Measurements from ENCODE around the gene EVC. TPM values are rescaled to one million over a fixed set of nuclear protein-coding genes. Genes with fewer than 3 reads are reported as not detected.
"Not testable (repeated sequence)": the region's sequence is repeated elsewhere in the genome, so short reads cannot be mapped to it uniquely, and the experiment has no call there.

Gene EVC
- total RNA-seq, 1 experiment from 2014 or later = 13.8 TPM

DNA sequence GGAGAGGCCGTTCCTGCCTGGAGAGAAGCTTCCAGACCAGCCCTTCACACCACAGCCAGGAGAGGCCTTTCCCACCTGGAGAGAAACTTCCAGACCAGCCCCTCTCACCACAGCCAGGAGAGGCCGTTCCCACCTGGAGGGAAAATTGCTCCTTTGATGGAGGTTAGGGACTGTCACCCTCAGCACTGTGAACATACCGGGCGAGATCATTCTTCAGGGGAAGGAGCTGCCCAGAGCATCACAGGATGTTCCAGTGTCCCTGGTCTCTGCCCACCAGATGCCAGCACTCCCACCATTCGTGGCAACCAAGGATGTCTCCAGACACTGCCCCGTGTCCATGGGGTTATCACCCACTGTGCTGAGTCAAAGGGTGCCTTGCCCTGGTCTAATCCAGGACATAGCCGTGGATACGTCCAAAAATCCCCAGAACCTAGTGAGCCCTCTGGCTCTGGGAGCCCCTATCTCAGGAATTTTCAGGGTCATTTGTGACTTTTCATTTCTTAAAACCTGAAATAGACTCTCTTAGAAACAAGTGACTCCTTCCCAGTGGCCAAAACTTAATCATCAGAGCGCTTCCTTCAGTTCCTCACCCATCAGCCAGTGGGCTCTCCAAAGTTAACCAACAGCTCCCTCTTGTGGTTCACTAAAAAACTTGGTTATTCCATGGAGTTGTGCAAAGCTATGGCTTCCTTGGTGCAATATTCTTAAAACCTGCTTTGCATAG lies 101.7 kb downstream of the EVC start:
- DNase-seq (ENCODE audit: low read depth) = peak; percentile 64

DNA sequence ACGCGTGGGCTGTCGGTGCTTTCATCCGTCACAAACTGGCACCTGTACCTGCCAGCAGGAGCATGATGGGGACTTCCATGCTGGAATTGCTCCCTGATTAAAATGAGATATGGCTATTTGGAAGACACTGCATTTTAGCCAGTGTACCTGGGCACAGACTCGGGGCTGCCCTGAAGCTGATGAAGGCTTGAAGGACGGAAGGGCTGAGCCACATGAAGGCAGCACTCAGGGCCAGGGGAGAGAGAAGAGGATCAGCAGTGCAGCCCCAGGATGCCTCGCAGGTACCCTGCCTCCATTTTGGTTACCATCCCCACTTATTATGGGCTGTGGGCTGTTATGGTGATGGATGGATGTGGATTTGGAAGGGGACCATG lies 102.9 kb downstream of the EVC start:
- DNase-seq (ENCODE audit: low read depth) = no peak

DNA sequence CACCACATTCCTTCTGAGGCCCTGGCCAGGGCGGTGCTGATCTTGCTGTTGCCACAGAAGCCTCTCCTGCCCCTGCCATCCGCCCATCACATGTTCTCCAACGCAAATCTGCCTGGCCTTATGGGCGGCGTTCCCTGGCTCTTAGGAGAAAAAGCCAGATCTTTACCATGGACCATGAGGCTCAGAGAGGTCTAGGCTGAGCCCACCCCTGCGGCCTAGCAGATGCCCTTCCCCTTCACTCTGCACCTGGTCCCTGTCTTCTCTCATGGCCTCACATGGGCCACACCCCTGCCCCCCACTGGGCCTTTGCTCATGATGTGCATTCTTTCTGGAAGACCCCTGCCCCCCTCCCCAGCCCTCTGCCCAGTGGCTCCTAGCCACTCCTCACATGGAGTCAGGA lies 103.4 kb downstream of the EVC start:
- DNase-seq (ENCODE audit: low read depth) = no peak

DNA sequence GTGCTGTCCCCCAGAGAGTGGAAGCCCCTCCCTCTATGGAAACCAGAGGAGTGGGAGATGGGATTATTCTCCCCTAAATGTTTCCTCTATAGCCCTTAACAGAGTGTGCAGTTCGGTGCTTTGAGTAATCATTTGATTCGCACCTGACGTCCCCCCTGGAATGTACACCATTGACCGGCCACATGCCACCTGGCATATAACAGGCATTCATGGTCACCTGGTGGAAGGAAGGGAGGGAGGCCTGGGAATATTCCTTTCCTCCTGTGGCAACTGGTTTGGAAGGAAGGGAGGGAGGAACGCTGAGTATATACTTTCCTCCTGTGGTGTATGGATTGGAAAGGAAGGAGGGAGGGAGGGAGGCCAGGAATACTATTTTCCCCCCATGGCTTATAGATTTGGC lies 104.6 kb downstream of the EVC start:
- DNase-seq (ENCODE audit: low read depth) = no peak

DNA sequence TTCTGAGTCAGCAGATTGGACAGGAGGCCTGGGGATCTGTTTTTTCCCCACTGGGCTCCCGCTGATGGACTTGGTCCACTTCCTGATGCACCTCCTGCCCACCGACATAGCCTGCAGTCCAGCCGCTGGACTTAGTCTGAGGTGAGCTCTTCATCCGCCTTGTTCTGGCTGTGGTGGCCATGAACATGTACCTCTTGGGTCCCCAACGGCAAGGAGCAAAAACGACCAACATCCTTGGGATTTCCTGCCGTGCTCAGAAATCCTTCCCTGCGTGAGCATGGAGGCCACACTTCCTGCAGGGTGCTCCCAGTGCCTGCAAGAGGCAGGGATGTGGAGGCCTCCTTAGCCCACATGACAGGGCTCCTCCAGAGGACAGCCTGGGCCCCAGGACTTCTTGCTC lies 105.1 kb downstream of the EVC start:
- DNase-seq (ENCODE audit: low read depth) = no peak

DNA sequence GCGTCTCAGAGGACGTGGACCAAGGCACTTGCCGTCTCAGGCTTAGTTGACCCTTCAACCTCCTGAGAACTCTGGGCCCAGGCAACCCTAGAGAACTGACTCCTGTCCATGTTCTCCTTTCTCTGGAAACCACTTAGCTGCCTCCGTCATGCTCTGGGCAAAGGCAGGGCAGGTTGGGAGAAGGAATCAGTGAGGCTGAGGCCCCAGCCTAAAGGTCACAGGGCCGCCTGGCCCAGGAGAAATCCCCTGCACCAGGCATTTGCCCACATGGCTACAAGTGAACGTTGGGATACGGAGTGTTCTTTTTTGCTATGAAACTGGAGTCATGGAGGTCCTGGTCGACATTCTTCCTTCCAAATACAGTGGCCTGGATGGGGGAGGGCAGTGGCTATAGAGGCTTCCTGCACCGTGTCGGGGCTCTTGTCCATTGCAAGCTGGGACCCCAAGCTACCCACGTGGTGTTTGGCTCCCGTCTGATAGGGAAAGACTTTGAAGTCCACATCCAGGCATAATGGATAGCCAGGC lies 105.9 kb downstream of the EVC start:
- DNase-seq (ENCODE audit: low read depth) = no peak

DNA sequence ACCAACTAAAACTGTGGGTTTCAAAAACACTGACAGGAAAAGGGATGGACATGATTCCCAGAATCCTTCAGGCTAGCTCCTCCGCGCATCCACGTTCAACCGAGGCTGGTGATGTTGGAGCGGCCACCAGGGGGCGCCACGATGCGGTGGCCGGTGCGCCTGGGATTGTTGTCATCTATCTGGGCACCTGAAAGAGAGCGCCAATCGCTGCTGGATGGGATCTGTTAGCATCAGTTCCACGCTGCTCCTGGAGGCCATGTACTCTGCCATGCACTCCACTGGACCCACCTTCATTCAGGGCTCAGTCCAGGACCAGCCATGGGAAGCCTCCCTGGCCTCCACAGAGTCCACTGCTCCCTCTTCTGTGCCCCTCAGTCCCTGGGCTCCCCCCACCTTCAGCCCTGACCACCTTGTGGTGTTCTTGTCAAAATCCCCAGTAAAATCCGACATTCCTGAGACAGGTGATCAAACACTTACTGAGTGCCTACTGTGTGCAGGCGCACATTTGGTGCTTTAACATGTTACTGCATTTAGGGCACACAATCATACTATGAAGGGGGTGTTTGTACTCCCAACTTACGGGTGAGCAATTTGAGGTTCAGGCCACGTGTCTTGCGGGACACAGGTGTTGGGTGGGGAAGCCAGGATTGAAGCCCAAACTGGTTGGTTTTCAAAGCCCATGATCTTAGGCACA lies 110.8 kb downstream of the EVC start:
- no peak for DNase-seq (ENCODE audit: low read depth)

DNA sequence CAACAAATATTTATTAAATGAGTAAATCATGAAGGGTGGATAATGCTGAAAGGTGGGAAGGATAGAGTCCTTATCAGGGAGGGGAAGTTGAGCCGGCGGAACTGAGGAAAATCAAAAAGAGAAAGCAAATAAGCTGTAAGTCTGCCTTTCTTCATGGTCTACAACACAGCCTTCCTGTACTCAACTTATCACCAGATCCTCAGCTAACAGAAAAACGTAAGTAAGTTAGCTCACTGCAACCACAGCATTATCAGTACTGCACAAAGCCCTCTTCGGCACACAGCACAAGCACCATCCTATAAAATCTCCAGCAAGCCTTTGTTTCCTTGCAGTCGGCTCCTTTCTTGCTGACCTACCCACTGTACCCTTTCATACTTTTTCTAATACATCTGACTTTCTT lies 111.6 kb downstream of the EVC start:
- DNase-seq (ENCODE audit: low read depth) = no peak

DNA sequence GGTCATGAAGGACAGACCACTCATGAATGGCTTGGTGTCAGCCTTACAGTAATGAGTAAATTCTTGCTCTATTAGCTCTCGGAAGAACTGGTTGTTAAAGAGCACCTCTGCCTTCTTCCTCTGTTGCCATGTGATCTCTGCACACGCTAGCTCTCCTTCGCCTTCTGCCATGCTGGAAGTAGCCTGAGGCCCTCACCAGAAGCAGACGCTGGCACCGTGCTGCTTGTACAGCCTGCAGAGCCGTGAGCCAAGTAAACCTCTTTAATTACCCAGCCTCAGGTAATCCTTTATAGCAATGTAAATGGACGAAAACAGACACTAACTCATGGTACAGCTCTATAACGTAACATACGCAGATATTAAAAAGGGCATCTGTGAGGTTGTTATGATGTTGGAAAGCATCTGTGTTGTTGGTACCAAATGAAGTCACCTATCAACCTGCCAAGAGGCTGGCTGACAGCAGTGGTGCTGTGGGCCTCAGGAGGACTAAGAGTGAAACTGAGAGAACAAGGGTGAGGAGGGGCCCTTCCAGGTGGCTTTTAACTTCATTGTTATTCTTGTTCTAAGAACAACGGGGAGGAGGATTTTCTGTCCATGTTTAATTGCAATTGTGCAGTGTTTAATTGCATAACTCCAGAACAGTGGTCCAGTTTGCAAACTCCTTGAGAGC lies 112.7 kb downstream of the EVC start:
- DNase-seq (ENCODE audit: low read depth) = no peak

DNA sequence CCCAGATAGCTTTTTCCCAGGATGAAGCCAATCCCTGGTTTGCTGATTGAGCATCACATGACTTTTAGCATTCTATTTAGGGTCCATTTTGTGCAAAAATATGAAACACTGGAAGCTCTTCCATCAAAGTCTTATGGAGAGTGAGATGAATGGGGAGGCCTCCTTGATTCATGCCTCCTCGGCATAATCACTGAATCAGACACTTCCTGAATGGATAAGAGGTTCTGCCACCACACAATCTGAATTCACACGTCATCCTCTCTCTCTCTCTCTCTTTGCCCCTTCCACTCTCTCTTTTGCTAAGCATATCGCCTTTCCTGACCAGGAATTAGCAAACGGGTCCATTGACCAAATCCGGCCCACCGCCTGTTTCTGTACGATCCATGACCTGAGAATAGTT lies 113.2 kb downstream of the EVC start:
- DNase-seq (ENCODE audit: low read depth) = no peak

DNA sequence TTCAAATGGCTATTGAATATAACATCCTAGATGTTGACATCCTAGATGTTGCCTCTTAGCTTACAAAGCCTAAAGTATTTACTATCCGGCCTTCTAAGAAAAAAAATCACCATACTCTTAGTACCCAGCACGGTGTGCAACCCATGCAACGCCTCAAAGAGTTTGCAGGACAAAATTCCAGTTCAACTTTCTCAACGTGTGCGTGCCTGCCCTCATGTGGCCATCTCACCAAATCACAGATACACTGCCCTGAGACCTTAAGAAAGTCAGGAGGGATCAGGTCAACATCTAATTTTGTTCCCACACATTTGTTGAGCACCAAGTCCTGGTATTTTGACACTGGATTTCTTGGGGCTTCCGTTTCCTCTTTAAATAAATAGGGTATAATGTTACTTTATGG lies 113.6 kb downstream of the EVC start:
- peak; percentile 36 for DNase-seq (ENCODE audit: low read depth)

DNA sequence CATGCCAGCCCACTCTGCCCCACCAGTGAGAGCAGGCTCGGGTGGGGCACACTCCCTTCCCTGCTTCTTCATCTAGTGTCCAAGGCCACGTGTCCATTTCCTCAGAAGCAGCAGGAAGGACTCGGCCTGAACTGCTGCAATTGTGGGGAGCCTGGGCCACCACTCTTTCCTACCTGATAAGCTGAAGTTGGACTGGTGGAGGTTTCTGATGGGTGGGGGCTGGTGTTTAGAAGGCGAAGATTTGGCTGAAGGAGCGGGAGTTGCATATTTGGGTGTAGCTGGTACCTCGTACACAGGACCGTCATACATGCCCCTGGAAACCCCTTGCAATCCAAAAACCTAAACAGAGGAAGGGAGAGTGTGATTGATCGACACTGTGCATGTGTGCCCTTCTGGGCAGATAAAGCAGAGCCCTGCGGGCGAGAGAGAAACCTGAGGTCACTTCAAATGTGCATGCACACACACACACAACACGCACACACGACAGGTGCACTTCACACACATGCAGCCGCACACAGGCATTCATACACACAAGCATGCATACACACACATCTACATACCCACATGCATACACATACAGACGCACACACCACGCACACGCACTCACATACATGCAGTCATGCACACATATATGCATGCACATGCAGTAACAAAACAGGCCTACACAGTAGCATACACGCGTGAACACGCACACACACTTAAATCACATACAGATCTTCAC lies 114.5 kb downstream of the EVC start:
- no peak for DNase-seq (ENCODE audit: low read depth)

DNA sequence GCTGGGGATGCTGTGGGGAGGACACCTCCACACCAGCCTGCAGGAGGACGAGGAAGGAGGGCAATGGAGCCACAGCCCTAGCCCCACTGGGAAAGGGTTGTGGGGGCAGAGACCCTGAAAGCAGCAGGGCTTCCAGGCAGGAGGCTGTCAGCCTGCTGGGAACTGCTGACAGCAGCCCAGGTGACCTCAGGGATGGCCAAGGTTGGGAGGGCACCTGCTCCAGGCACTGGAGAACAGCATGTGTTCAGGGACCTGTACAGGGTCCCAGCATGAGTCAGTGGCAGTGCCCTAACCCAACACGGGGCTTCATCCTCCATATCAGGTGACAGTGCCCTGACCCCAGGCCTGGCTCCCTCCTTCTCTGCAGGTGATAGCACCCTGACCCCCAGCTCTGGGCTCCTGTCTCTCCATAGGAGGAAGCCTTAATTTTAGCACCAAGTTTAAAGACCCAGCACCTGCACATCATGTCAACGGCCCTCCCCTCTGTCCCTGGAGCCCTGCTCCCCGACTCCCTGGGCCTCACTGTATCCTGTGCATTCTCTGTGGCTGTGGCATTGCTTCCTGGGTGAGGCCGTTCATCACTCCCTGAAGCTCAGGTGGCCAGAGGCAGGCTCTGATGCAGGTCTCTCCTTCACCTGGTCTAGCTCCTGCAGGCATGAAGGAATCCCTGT lies 115.6 kb downstream of the EVC start:
- no peak for DNase-seq (ENCODE audit: low read depth)

DNA sequence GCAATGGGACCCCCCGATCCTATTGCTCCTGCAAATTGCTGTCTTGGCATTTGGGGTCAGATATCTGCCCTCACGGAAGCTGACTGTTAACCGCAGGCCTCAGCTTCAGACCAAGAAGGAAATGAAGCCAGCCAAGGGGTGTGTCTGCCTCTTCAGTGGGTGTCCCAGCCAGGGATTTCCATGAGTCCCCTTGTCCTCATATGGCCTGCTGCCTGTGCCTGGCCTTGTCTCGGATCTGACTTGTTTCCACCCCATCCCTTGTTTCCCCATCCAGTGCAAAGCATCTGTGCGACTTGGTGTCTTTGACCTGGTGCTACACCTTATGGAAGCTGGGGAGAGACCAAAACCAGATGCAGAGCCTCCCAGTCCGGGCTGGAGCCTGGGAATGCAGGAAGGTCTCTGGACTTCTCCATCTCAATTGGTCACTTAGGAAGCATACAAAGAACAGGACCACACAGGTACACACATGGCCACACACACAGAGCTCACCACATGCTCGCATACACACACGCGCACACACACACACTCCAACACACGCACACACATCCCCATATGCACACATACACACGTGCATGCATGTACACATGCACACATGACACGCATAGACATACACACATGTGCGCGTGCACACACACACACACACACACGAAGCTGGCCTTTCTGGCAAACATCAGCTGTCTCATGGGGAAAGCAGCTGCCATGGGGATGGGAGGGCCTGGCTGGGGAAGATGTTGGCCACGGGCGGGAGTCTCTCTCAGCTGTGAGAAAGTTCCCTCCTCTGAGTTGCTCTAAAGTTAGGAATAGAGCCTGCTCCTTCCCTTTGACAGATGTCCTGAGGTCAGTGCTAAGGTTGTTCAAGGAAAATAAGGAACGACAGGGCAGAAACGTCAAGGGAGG lies 116.4 kb downstream of the EVC start:
- DNase-seq (ENCODE audit: low read depth) = peak; percentile 56

DNA sequence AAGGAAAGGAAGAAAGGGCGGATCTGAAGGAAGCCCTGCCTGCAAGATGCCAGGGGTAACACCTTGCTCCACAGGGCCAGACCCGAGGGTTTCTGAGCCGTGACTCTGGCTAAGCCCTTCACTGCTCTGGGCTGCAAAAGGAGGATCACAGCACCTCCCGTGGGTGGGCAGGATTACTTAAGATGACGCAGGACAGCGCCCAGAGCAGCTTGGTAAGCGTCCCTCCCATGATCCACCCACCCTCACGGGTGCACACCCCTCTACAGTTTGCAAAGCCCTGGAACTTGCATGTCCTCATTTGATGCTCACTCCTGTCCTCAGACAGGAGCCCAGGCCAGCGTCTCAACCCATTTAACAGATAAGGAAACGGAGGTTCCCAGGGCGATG lies 117.0 kb downstream of the EVC start:
- DNase-seq (ENCODE audit: low read depth) = no peak

DNA sequence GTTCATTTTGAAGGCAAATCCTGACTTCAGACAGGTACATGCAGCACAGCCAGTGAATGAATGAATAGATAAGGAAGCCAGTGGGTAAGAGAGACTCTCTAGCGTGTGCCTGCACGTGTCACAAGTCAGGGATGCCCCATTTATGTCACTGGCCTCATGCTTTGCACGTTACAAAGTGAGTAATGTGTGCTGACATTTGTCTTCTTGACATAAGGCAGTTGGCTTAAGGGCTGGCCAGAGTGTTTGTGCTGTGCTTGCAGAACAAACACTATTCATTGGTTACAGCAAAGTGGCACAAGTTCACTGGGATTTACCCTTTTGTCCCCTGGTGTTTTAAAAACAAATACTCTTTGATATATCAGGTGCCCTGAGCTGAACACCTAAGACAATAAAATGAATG lies 125.9 kb downstream of the EVC start:
- DNase-seq (ENCODE audit: low read depth) = no peak

DNA sequence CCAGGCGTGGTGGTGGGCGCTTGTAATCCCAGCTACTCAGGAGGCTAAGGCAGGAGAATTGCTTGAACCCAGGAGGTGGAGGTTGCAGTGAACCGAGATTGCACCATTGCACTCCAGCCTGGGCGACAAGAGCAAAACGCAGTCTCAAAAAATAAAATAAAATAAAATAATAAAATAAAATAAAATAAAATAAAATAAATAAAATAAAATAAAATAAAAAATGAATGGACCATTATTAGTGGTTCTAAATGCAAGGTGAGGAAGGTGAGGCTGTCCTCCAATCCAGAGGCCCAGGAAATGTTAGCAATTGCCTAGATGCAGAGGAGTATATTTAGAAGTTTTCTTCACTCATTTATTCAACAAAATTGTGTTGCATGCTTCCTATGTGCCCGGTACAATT lies 126.5 kb downstream of the EVC start:
- not testable (repeated sequence) for DNase-seq (ENCODE audit: low read depth)

DNA sequence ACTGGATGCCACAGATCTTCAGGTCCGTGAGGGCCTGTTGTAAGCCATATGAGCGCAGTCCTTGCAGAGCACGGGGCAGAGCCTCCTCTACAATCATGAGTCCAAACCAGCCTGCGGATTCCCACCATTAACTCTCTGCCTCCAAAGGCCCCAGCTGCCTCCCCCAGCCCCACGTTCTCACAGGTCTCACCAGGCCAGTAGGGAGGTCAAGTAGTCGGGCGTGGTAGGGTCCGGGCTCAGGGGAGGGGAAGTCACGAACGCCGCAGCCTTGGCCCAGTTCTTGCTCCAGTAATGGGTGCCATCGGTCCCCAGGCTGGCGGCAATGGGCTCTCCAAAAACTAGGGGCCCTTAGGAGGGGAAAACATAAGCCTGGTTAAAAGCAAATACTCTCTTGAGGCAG lies 128.3 kb downstream of the EVC start:
- DNase-seq (ENCODE audit: low read depth) = no peak

DNA sequence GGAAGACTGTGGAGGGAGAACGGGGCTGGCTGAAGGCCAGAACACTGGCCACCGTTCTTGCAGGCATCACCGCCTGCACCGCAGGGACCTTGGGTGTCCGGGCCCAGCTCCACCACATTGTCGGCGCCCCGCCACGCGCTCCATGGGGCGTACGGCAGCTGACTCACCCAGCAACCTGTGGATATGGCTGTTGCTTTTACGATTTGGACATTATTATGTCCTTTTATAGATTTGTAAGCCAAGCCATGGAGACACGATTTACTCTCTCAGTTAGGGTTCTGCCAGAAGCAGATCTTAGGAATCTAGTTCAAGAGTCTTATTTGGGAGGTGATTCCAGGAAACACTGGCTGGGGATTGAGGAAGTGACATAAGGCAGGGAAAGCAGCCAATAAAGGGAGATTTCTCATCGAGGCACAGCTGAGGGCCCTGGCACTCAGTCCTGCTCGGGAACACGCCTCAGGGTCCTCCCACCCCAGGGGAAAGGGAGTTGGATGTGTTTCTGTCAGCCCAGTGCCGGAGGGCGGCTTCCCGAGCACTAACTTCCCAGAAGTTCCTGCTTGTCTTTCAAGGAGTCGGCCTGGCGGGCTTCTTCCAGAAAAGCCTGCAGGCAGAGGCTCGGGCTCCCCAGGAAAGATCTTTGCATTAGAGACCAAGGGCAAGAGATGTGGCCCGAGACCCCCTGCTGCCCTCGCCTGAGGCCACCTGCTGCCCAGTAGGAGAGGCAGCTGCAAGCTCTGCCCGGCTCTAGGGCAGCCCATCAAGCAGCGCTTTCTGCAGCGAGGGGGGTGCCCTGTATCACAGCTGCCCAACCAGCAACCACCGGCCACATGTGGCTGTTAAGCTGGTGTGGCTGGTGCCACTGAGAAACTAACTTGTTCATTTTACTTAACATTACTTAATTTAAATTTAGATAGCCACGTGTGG lies 129.0 kb downstream of the EVC start:
- DNase-seq (ENCODE audit: low read depth) = peak; percentile 36

DNA sequence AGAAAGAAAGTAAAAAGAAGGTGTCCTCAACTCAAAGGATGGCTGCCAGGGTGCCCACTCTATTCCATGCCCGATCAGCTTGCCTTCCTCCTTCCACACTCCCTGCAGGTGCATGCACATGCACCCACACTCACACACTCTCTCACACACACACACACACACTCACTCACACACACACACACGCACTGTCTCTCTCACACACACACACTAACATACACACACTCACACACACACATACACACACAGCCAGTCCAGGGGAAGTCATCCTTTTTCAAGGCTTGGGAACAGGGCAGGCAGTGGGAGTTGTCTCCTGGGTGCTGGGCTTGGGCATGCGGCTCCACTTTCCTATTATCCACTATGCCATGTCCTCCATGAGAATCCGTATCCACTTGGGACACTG lies 131.5 kb downstream of the EVC start:
- no peak for DNase-seq (ENCODE audit: low read depth)

Data from RPMI7951 (cell line).